Gastrocnemius medialis (tissue), 4 donors: ENCODE results near the gene DHRSX. TPM values are rescaled to one million over a fixed set of nuclear protein-coding genes. Genes with fewer than 3 reads are reported as not detected.

Source experiments
- ATAC-seq, 2 donors: fragments of 150-250 bp; one replicate each; pipeline ENCODE4 v1.9.1; 2016
- DNase-seq, 2 donors: peaks; one replicate each; pipeline ENCODE4 v3.0.0-alpha.2; 2019
- H3K27ac ChIP-seq, 4 donors: fragments of 200-600 bp; sonication (generic); 1 replicate in 1 of 4; 2 replicates in 3 of 4; pipeline ENCODE4 v1.5.1; 2016 to 2018; ENCODE audit warnings: mild to moderate bottlenecking in 2 of 4, moderate library complexity in 1 of 4
- H3K27me3 ChIP-seq, 3 donors: fragments of 200-600 bp; sonication (generic) in 2 of 3; 1 replicate in 1 of 3; 2 replicates in 2 of 3; pipeline versions ENCODE4 v1.5.1 to v1.6.0; 2016 to 2019; ENCODE audit warnings: mild to moderate bottlenecking in 1 of 3, moderate library complexity in 1 of 3
- H3K36me3 ChIP-seq, 2 donors: fragments of 200-600 bp; sonication (generic) in 1 of 2; one replicate each; pipeline ENCODE4 v1.5.1; 2017 to 2018
- H3K4me1 ChIP-seq, 2 donors: fragments of 200-600 bp; sonication (generic) in 1 of 2; one replicate each; pipeline ENCODE4 v1.5.1; 2016 to 2017; ENCODE audit warnings: mild to moderate bottlenecking in 2 of 2
- H3K4me3 ChIP-seq, 4 donors: fragments of 200-600 bp; sonication (generic) in 3 of 4; 1 replicate in 1 of 4; 2 replicates in 3 of 4; pipeline ENCODE4 v1.5.1; 2016 to 2019; ENCODE audit warnings: mild to moderate bottlenecking in 2 of 4
- H3K9me3 ChIP-seq, 3 donors: fragments of 200-600 bp; sonication (generic) in 2 of 3; 1 replicate in 1 of 3; 2 replicates in 2 of 3; pipeline ENCODE4 v1.5.1; 2016 to 2019
- POLR2A ChIP-seq, 2 donors: fragments of 450-650 bp; IDR thresholded peaks; one replicate each; pipeline ENCODE4 v1.6.1; 2017; ENCODE audit warnings: antibody characterized with exemption in 2 of 2, mild to moderate bottlenecking in 2 of 2, moderate library complexity in 2 of 2
- in situ Hi-C, 4 donors: fragments of 200-750 bp; cut with MboI; loops; one replicate each; pipeline versions ENCODE4 v1.15.0 to v1.8.0; 2017; ENCODE audit warnings: low sequenced_read_pairs in 4 of 4
- intact Hi-C: fragments of 100-400 bp; cut with DNase I; formaldehyde crosslinking; loops from one replicate; pipeline ENCODE4 v1.15.1; 2023; ENCODE audit warnings: low total_unique reads
- total RNA-seq, 4 donors: library from RNA; depleted of rRNA; stranded (reverse); fragments of >200 nt; gene quantifications; one replicate each; pipeline versions ENCODE4 v1.1.0 to v1.2.3, GENCODE V29; 2016
- TF ChIP-seq, protein P1 (sequence below), 5 experiments: fragments of 450-650 bp in 3 of 5; fragments of 200-600 bp in 2 of 5; sonication (generic) in 2 of 5; IDR thresholded peaks in 4 of 5; conservative IDR thresholded peaks in 1 of 5; 1 replicate in 4 of 5; 2 replicates in 1 of 5; pipeline ENCODE4 v1.5.1; 2016 to 2019; ENCODE audit warnings: antibody characterized with exemption in 5 of 5, mild to moderate bottlenecking in 3 of 5, moderate library complexity in 3 of 5

The DHRSX gene
- total RNA-seq, 4 donors from 2014 or later, result 9.8 to 31.1 (median 13.6) TPM

- Histone ChIP-seq H3K27ac (no peak overlapping the region), H3K9me3 (no peaks in the 10 kb centered on the region), H3K36me3 (no peaks in the 10 kb centered on the region), H3K4me3 (no peak overlapping the region), H3K27me3 (no peaks in the 10 kb centered on the region), H3K4me1 (no peaks in the 10 kb centered on the region)
- intact Hi-C loops, result no loop called here
- TF ChIP-seq POLR2A (IDR thresholded peaks at IDR 0.05), result no peak
- TF ChIP-seq, protein P1, sequence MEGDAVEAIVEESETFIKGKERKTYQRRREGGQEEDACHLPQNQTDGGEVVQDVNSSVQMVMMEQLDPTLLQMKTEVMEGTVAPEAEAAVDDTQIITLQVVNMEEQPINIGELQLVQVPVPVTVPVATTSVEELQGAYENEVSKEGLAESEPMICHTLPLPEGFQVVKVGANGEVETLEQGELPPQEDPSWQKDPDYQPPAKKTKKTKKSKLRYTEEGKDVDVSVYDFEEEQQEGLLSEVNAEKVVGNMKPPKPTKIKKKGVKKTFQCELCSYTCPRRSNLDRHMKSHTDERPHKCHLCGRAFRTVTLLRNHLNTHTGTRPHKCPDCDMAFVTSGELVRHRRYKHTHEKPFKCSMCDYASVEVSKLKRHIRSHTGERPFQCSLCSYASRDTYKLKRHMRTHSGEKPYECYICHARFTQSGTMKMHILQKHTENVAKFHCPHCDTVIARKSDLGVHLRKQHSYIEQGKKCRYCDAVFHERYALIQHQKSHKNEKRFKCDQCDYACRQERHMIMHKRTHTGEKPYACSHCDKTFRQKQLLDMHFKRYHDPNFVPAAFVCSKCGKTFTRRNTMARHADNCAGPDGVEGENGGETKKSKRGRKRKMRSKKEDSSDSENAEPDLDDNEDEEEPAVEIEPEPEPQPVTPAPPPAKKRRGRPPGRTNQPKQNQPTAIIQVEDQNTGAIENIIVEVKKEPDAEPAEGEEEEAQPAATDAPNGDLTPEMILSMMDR (IDR thresholded peaks at IDR 0.05 in 4 of 5, conservative IDR thresholded peaks at IDR 0.05 in 1 of 5), result no peak
- in situ Hi-C loops, result loop anchor here in 1 of 4 donors (10.0 kb wide), 1 partner anchor 62 kb away; no protein-coding TSS in a partner anchor
- ATAC-seq, result no peak
- DNase-seq, result no peak
Measured at GRCh38 chrX:2446815-2447214, 54.0 kb downstream of the DHRSX start.

GRCh38 chrX:2445662-2446623 lies 54.8 kb downstream of the DHRSX start:
- H3K27ac ChIP-seq, result no peak overlapping the region
- H3K4me3 ChIP-seq, result no peak overlapping the region
- no peaks in the 10 kb centered on the region for H3K27me3 ChIP-seq
- in situ Hi-C loops (loop anchor here in 1 of 4 donors (10.0 kb wide), 1 partner anchor 61 kb away; no protein-coding TSS in a partner anchor), intact Hi-C loops (no loop called here)
- no peak for ATAC-seq
- TF ChIP-seq, protein P1 (IDR thresholded peaks at IDR 0.05 in 4 of 5, conservative IDR thresholded peaks at IDR 0.05 in 1 of 5), result no peak
- TF ChIP-seq POLR2A (IDR thresholded peaks at IDR 0.05), result no peak
- no peak for DNase-seq
- no peaks in the 10 kb centered on the region for H3K4me1 ChIP-seq
- no peaks in the 10 kb centered on the region for H3K9me3 ChIP-seq
- H3K36me3 ChIP-seq, result no peaks in the 10 kb centered on the region

DNA sequence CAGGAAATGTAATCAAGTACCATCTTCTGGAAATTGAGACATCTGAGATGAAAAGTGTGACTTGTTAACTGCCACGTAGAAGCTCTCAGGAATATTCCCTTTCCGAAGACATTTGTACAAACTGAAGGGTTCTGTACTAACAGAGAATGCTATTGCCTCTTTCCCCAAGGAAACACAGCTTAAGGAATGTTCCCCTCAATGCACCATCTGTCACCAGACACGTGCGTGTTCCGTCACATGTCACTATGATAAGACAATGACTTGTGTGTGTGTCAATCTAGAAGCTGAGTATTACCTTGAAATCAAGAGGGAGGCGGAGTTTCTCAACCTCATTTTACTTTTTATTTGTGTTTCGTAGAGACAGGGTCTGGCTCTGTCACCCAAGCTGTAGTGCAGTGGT lies 58.1 kb downstream of the DHRSX start:
- Histone ChIP-seq H3K4me3 (no peak overlapping the region), H3K4me1 (no peaks in the 10 kb centered on the region), H3K27me3 (no peaks in the 10 kb centered on the region), H3K27ac (no peak overlapping the region), H3K36me3 (no peaks in the 10 kb centered on the region), H3K9me3 (no peaks in the 10 kb centered on the region)
- in situ Hi-C loops, result loop anchor here in 1 of 4 donors (10.0 kb wide), 1 partner anchor 58 kb away; no protein-coding TSS in a partner anchor
- DNase-seq, result no peak
- ATAC-seq, result no peak
- intact Hi-C loops, result no loop called here
- TF ChIP-seq POLR2A (IDR thresholded peaks at IDR 0.05), result no peak
- TF ChIP-seq, protein P1 (IDR thresholded peaks at IDR 0.05 in 4 of 5, conservative IDR thresholded peaks at IDR 0.05 in 1 of 5), result no peak

- in situ Hi-C loops (loop anchor here in 1 of 4 donors (10.0 kb wide), 1 partner anchor 57 kb away; no protein-coding TSS in a partner anchor), intact Hi-C loops (no loop called here)
- Histone ChIP-seq H3K36me3 (no peaks in the 10 kb centered on the region), H3K4me1 (no peaks in the 10 kb centered on the region), H3K9me3 (no peaks in the 10 kb centered on the region), H3K27me3 (no peaks in the 10 kb centered on the region), H3K4me3 (no peak overlapping the region), H3K27ac (no peak overlapping the region)
- DNase-seq (no peak), ATAC-seq (no peak)
- no peak for TF ChIP-seq POLR2A (IDR thresholded peaks at IDR 0.05)
- TF ChIP-seq, protein P1 (IDR thresholded peaks at IDR 0.05 in 4 of 5, conservative IDR thresholded peaks at IDR 0.05 in 1 of 5), result no peak
Measured at GRCh38 chrX:2441466-2441865, 59.3 kb downstream of the DHRSX start.
